NCI-H1092 treated with DMSO at 0.1 percent for 48 hours (cell line): ENCODE data around the gene PKD1.

ENCODE experiments used
- DNase-seq: peaks from one replicate; lab custom pipeline; 2025; lab: John Stamatoyannopoulos, UW

Gene PKD1

DNA sequence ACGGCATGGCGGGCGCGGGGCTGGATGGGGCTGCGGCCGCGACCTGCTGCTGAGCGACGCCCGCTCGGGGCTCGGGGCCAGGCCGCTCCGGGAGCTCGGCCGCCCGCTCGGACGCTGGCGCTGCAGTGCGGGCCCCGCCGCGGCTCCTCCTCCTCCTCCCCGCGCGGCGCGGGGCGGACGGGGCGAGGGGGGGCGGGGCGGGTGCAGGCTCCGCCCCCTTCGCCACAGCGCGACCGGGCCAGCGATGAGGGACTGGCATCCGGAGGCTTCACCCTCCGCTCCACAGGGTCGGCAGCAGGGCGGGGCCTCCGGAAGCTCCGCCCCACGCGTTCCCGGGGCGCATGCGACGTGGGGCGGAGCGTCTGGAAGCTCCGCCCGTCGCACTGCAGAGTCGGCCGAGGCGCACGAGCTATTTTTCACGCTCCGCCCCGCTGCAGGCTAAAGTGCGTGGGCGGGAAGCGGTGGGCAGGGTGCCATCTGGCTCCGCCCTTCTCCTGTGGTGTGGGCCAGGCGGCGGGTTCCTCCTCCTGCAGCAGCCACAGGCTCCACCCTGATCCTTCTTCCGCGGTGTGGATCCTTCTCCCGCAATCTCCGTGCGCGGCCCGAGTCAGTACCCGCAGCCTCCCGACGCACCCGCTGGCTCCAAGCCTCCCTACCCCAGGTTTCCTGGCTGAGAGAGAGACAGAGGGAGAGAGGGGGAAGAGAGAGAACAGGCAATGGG is at the start of gene PKD1:
Gene PKD1, minus strand, starts transcription at position 129 of the 721 bp plus-strand sequence. CDS start 209 bp downstream, outside the sequence.
- DNase-seq: peak; percentile 87

DNA sequence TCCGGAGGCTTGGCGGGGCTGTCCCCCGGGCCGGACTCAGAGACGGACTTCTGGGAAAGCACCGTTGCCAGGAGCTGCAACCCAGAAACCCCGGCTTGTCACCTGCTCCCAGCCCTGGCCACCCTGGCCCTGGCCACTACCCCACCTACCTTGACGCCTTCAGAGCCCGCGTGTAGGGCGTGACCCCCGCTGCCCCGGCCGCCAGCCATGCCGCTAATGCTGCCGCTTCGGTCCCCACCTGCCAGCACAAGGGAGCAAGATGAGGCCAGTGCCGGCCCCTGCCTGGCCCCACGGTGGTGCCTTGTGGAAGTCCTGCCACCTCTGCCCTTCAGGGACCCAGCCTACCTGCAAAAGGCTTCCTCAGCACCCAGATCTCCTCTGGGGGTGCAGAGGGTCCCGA is 49.3 kb upstream of the PKD1 start:
- DNase-seq: no peak

- DNase-seq: no peak
Observed at GRCh38 chr16:2184346-2184745, 48.6 kb upstream of the PKD1 start.

DNA sequence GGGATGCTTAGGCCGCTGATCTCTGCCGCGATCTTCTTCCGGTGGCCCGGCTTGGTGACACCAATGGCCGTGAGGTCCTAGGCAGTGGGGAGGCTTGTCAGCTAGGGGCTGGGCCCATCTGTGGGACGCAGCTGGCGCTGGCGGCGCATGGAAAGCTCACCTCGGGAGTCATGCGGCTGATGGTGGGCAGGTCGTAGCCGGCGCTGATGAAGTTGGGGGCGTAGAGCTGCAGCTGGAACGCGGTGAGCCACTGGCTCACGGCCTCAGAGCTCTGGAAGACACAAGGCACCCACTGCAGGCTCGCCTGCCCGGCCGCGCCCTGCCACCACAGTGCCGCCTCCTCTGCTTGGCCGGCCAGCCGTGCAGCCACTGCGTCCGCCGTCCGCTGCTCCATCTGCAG is 48.0 kb upstream of the PKD1 start:
- DNase-seq: no peak

GRCh38 chr16:2181952-2182351 is 46.3 kb upstream of the PKD1 start:
- no peak for DNase-seq

- DNase-seq: no peak
Observed at GRCh38 chr16:2180962-2181923, 45.5 kb upstream of the PKD1 start.

- DNase-seq: no peak
Observed at GRCh38 chr16:2180461-2180860, 44.8 kb upstream of the PKD1 start.

DNA sequence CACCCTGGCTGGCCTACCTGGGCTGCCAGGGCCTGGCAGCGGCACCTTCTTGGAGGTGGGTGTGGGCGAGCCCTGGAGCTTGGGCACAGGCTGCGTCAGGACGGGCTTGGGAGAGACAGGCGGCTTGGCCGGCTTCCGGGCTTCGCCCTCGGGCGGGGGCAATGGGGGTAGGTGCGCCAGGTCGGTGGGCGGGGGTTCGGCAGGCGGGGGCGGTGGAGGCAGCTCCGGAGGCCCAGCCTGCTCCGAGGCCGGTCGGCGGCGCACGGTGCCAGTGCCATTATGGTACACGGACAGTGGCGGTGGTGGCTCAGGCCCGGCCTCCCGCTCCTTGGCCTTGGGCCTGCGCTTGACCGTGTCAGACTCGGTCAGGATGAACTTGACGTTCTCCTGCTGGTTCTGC is 43.9 kb upstream of the PKD1 start:
- DNase-seq: no peak

DNA sequence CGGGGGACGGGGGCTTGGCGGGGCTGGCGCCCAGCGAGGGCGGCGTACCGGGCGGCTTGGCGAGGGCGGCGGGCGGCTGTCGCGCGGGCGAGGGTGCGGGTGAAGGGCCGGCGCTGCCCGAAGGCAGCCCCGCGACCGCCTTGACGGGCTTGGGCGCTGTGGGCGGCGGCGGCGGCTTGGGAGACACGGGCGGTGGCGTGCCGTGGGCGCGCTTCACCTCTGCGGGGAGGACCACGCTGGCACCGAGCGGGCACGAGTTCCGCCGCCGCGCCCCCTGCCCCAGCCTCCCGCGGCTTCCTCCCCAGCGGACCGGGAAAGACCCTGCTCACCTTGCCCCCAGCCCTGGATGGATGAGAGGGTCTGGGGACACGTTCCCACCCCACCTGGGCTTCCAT is 43.4 kb upstream of the PKD1 start:
- no peak for DNase-seq

- no peak for DNase-seq
Observed at GRCh38 chr16:2178321-2179106, 42.8 kb upstream of the PKD1 start.

- no peak for DNase-seq
Observed at GRCh38 chr16:2177561-2177960, 41.9 kb upstream of the PKD1 start.

DNA sequence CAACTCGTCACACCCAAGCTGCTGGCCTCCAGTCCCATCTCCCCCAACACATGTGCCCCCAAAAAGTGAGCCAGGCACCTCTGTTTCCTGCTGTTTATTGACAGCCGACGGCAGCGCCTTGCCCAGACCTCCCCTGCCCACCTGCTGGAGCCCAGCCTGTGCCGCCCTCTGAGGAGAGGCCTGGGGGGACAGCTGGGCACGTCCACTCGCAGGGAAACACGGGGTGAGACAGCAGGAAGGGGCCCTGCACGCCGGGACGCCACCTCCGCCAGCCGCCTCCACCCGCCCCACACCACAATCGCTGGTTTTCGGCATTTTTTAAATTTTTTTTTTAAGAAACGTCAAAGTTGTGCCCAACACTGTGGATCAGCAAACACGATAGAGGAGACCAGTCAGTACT is 41.4 kb upstream of the PKD1 start:
- no peak for DNase-seq

GRCh38 chr16:2176047-2176446 is 40.3 kb upstream of the PKD1 start:
- DNase-seq: no peak

DNA sequence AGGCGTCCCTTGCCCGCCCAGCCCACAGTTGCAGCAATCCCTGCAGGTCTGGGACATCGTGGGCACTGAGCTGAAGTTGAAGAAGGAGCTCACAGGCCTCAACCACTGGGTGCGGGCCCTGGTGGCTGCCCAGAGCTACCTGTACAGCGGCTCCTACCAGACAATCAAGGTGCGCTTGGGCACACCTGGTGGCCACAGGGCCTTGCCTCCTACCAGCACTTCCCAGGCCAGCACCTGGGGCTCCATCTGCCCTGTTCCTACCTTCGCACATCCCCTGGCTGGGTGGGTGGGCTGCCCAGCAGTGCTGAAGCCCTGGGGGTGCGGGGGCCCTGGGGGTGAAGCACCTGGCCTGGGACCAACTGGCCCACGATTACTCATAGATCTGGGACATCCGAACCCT is 39.8 kb upstream of the PKD1 start:
- DNase-seq: no peak

DNA sequence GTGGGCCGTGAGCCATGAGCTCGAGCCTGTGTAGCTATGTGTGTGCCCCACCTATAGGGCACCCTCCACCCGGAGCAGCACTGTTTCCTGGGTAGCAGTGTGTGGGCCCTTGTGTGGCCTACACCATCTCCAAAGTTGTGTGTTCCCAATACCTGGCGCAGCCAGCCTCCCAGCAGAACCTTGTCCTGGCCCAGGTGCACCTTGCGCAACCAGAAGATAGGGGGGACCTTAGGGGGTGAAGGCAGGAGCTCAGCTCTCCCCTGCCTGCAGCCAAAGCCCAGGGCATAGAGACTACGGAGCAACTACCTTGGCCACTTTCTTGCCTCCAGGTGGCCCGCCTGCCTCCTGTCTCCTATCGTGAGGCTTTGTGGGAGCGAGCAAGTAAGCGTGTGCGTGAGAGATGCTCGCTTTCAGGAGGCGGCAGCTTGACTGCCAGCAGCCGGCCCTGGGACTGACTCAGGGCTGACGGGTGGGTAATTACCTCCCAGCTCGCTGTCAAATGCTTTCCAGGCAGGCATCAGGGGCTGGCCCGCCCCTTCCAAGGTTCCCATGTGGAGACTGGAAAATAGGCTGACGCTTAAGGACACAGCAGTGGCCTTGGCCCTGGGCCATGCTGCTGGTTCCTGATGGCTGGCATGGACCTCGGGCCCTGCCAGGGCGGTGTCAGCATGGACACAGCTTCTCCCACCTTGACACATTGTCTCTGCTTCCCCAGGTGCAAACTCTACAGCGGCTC is 38.9 kb upstream of the PKD1 start:
- DNase-seq: no peak

DNA sequence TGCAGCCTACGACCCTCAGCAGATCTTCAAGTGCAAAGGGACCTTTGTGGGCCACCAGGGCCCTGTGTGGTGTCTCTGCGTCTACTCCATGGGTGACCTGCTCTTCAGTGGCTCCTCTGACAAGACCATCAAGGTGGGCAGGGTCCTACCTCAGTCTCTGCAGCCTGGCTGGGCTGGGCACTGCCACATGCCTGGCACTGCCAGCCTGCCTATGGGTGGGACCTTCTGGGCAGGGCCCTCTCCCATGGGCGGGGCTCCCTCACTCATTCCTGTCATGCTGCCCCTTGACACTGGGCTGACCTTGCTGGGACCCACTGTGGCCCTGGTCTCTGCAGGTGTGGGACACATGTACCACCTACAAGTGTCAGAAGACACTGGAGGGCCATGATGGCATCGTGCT is 38.2 kb upstream of the PKD1 start:
- DNase-seq: no peak

DNA sequence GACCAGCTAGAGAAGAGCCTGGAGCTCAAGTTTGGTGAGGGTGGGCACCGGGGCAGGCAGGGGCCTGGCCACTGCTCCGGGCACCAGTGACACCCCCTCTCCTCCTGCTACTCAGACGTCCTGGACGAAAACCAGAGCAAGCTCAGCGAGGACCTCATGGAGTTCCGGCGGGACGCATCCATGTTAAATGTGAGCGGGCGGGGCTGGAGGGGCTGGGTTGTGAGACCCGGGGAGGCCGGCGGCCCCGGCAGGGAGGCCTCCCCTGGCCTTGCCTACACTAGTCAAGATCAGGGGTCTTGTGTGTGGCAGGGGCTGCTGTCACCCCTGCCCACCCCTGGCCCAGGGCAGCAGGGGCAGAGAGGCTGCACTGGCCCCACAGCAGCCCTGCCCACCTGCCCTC is 37.7 kb upstream of the PKD1 start:
- DNase-seq: no peak

DNA sequence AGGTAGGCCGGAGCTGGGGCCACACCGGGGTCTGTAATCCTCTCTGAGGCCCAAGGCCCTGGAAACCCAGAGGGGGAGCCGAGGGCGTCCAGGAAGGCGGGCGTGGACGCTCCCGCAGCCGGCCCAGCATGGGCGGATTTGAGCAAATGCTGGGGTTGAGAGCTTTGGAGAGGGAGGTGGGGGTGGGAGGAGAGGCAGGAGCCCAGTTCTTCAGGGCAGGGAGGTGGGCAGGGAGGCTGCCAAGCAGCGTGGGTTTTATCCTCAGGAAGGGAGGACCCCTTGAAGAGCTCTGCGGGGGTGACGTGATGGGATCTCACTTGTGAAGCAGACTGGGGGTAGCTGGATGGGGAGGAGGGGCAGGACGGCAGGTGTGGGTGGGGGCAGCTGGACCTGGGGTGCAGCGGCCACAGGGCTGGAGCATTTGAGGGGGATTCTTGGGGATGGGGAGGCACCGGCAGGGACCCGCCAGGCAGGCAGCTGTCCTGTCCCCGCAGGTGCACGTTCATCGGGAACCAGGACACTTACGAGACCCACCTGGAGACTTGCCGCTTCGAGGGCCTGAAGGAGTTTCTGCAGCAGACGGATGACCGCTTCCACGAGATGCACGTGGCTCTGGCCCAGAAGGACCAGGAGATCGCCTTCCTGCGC is 37.1 kb upstream of the PKD1 start:
- DNase-seq: no peak

DNA sequence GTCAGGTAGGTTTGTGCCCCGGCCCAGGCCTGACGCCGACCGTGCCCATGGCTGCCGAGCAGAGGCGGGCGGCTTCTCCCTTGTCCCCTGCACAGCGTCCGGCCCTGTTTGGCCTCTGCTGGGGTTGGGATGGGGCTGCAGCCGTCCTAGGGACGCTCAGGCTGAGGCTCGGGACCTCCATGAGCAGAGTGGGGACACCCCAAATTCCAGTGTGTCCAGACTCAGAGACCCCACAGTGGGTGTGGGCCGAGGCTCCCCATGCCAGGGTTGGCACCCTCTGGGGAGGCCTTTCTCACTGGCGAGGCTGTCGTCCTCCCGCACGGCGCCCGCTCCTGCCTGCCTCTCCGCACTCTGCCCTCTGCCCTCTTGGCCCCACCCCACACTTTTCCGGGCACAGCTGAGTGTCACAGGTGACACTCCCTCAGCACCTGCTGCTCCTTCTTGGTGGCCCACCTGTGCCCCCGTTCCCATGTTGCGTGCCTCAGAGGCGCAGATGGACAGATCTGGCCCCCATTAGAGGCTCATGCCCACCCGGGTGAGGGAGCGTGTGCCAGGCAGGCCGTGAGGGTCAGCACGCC is 36.0 kb upstream of the PKD1 start:
- no peak for DNase-seq

DNA sequence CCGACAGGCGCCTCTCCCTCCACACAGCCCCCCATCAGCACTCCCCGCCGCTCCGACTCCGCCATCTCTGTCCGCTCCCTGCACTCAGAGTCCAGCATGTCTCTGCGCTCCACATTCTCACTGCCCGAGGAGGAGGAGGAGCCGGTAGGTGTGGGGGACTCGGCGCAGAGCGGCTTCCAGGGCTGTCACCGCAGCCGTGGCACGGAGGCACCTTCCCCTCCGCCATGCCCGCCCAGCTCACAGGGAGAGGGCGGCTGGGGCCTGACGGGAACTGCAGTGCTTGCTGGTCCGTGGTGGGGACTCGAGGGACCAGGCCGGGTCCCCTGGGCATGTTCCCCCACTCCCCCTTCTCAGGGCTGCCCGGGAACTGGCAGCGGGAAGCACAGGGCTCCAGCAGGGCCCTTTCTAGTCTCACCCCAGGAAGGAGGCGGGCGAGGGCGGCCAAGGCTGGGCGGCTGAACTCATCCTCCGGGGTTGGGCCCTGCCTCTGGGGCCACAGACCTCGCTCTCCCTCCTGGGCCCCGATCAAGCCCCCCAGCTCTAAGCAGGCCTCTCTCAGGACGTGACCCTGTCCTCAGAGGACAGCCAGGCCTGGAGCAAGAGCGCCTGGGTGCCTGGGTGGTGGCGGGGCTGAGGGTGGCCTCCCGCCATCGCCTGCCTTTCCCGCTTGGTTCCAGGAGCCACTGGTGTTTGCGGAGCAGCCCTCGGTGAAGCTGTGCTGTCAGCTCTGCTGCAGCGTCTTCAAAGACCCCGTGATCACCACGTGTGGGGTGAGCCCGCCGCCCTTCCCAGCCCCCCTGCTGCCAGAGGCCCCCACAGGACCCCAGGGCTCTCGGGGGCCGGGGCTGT is 35.1 kb upstream of the PKD1 start:
- DNase-seq: no peak
